NCI-H2107 treated with DMSO at 0.1 percent for 48 hours (cell line): ENCODE data around the gene HPS3.
A peak's percentile ranks its signal among the peaks of the same experiment; 100 is the strongest.
"Not testable (repeated sequence)": the region's sequence is repeated elsewhere in the genome, so short reads cannot be mapped to it uniquely, and the experiment has no call there.

Experiments
- DNase-seq: peaks from one replicate; lab custom pipeline; 2025; ENCODE audit not compliant: unreplicated experiment; lab: John Stamatoyannopoulos, UW

The HPS3 gene

DNA sequence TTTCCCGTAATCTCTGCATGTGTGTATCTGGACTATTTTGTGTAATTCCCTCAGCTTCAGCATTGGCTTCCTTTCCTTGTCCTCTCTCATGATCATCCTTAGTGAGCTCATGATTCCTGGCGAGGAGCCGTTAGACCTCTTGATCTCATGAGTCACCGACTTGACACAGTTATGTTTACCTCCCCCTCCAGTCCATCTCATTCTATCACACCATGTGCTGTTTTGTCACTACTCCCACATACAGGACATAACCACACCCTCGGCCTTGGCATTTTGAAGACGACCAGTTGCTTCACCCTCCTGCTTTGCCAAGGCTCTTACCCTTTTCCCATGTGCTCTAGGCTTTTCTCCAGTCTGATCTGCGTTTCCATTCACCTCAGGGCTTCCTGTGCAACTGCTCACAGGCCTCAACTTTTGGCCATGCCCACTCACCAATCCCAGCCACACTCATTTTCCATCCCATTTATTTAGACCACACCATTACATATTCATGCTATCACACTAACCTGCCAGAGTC, 50.7 kb downstream of the HPS3 start:
- no peak for DNase-seq

DNA sequence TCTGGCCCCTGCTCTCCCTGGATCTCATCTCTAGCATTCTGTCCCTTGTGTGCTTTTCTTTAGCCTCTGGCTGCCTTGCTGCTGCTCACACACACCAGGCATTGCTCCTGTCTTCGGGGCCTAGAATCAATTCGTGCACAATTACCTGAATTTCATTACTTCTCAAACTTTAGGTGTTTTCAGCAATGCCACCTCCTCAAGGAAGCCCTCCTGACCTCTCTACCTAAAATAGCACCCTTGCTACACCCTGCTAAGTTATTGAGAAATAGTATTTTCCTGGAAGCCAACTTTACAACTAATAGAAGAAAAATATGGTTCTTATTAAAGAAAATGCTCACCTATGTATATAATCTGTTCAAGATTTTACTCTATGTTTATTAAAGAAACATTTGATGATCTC, 51.7 kb downstream of the HPS3 start:
- no peak for DNase-seq

DNA sequence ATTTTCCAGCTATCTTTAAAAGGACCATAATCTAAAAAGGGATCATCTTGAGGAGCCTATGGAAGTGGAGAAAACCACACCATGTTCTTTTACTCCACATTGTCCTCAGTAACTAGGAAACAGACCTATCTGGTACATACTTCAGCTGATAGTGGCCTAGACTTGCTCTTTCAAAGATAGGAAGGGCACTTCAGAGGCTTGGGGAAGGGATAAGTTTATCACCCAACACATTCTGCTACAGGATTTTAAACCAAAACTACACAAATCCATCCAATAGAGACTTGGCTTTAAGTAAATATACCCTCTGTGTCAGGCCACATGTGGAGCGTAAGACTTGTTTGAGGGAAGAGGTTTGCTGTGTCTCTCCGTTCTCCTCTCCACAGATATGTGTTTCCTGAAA, 56.8 kb downstream of the HPS3 start:
- no peak for DNase-seq

DNA sequence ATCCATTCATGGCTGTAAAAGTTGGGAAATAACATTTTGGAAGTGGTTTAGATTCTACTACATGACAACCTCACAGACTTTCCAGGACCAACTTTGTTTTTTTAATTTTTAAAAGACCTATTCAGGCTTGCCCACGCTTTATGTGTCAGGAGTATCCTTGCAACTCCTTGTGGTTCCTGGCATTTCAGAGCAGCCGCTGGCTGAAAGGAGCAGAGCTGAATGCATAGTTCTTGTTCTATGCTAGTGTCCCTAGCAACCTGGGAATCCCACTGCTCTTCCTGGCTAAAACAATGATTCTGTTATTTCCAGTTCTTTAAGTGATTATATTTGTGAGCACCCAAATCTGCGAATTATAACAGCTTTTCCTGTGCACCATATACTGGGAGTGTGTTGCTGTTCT, 57.3 kb downstream of the HPS3 start:
- DNase-seq: no peak

DNA sequence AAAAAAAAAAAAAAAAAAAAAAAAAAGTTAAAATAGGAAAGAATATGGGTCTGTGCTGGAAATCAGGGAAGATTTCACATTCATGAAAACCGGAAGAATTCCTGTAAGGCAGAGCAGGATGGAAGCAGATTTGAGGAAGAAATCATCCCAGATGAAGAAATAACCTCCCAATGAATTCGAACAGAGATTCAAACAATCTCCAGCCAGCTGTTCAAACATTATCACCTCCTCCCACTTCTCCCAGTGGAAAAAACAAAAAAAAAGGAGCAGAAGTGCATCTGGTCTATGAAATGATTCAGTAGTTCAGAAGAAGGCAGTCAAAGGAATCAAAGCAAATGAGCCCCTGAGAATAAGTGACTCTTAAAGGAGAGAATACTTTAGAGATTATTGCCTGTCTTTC, 59.1 kb downstream of the HPS3 start:
- DNase-seq: no peak

DNA sequence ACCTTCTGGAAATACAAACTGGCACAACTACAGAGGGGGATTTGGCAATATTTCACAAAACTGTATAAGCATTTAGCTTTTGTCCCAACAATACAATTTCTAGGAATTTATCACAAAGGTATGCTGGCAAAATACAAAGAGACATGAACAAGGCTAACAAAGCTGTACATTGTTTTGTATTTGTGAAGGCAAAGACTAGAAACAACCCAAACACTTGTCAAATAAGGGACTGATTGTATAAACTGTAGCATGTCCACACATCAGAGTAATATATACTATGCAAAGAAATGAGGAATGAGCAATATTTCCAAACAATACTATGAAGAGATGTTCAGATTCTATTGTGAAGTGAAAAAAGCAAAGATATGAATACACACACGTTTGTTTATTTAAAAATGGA, 65.8 kb downstream of the HPS3 start:
- no peak for DNase-seq

DNA sequence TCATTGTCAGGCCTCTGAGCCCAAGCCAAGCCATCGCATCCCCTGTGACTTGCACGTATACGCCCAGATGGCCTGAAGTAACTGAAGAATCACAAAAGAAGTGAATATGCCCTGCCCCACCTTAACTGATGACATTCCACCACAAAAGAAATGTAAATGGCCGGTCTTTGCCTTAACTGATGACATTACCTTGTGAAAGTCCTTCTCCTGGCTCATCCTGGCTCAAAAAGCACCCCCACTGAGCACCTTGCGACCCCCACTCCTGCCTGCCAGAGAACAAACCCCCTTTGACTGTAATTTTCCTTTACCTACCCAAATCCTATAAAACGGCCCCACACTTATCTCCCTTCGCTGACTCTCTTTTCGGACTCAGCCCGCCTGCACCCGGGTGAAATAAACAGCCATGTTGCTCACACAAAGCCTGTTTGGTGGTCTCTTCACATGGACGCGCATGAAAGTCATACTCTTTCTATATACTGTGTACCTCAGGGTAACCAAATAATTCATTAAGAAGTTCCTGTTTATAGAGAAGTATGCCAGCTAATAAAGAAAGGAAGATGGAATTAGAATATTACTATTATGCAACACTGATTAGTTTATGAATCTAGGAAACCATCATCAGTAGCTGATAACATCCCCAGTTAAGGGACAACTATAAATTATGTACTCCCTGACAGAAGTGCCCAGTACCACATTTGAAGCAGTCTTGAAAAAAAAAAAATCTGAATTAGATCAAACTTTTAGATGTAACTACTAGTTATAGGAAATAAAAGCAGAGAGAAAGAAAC, 67.6 kb downstream of the HPS3 start:
- not testable (repeated sequence) for DNase-seq

DNA sequence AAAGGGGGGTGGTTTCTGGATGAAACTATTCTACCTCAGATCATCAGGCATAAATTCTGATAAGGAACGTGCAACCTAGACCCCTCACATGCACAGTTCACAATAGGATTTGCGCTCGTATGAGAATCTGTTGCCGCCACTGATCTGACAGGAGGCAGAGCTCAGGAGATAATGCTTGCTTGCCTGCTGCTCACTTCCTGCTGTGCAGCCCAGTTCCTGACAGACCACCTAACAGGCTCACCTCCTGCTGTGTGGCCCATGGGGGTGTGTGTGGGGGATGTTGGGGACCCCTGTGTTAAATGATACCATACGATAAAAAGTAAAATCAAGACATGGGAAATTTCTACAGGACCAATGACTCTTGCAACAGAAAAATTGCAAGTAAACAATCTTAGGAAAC, 68.2 kb downstream of the HPS3 start:
- no peak for DNase-seq

DNA sequence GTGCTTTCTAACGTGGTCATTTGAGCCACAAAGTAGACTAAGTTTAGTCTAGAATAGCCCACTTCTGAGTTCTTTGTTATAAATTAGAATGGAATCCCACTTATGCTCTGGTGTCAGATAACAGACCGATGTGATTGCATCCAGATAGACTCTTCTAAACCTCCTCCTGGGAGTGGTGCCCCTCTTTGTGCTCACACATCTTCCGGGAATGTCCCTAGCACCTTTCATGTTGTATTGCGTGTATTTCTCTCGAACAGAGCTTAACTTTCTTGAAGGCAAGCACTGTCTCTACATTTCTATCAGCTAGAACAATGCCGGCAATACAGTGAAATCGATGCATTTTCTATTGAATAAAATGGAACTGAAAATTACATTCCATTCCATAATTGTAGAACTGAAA, 69.2 kb downstream of the HPS3 start:
- peak; percentile 5 for DNase-seq

DNA sequence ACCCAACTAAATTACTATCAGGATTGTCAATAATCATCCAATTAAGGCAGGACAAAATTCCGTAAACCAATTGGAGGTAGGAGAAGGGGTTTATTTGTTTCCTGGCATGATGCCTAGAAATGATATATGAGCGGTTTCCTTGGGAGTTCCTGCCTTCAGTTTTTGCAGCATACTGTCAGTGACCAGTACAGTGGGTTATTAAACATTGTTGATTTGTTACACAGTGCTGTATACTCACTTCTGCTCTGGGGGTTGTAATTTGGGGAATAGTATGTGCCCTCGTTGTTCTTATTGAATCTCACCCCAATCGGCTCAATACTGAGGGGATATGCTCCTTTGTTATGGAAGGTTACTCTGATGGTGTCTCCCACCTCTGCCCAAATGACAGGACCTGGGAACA, 70.0 kb downstream of the HPS3 start:
- peak; percentile 17 for DNase-seq

DNA sequence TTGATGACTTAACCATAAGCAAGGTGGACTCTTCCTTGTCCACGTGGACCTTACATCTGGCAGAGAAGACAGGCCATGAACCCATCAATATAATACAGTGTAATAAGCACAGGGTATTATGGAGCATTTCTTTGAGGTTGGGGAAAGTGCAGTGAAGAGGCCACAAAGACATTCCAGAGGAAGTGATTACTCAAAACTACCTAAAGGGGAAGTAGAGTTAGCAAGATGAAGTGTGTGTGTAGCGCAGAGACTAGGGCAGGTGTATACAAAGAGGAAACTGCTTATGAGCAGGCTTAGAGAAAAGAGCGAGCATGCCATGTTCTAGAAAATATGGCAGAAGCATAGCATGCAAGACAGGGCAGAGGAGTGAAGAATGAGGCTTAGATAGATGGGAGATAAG, 74.3 kb downstream of the HPS3 start:
- DNase-seq: no peak

DNA sequence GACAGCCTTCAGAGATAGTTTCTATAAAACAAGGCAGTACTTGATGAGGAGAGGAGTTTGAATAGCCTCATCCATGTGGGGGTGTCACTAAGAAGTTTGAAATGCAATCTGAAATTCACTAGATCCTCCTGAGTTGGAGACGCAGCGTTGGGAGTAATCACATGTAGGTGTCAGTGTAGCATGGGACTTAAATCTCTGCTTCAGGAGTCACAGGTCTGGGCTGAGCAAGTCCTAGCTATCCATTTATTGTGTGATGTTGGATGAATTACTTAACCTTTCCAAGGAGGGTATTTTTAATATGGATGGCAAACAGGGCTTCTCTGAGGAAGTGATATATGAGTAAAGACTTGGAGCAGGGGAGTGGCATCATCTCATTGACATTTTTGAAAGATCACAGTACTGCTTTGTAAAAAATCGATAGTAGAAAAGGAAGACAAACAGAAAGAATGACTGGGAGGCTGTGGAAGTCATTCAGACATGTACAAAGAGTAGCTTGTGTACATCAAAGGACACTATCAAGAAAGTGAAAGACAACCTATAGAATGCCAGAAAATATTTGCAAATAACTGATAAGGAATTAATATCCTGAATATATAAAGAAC, 75.1 kb downstream of the HPS3 start:
- no peak for DNase-seq

DNA sequence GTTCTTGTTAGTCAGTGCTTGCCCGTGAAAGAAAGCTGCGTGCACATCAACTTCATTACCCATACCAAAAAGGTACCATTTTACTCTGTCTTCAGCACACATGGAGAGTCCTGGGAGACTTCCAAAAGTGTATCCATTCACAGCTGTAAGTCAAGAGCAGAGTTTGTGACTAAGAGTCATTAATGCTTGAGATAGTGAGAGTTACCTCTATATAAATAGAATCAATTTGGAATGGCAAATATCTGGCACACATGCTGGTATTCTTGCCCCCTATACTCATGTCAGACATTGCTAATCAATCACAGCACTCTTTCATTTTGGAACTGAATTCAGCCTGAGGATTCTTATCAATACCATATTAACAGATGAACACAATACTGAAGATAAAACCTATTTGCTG, 78.0 kb downstream of the HPS3 start:
- no peak for DNase-seq

DNA sequence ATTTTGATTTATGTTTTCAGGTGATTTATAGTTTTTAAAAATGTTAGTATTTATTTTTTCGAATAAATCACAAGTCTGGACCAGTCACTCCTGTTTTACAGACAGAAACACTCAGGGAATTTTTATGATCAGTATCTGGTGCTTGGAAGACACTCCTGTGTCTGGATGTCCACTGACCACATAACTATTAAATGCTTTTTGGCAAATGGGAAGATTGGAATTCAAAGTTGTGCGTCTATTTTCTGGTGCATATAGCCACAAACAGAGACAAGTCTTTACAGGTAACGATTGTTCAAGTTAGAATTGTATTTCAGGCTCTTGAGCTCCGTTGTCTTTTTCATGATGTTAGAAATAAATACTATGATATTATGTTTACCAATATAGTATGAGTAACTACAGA, 80.0 kb downstream of the HPS3 start:
- DNase-seq: no peak

DNA sequence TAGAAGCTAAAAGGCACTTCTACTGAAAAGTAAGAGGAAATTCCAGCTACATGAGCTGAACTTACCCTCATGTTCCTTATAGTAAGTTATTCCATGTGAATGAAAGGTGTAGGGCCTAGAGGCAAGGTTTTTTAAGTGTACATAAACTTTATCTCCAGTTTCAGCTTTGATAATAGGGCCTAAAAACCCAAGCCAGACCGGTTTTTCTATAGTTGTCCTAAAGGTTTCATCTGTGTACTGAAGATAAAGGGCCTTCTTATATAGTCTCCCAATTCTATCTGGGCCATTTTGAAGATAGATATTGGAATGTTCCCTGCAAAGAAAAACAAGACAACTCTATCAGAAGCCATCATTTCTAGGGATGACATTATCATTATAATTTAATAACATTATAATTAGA, 82.9 kb downstream of the HPS3 start:
- DNase-seq: no peak

DNA sequence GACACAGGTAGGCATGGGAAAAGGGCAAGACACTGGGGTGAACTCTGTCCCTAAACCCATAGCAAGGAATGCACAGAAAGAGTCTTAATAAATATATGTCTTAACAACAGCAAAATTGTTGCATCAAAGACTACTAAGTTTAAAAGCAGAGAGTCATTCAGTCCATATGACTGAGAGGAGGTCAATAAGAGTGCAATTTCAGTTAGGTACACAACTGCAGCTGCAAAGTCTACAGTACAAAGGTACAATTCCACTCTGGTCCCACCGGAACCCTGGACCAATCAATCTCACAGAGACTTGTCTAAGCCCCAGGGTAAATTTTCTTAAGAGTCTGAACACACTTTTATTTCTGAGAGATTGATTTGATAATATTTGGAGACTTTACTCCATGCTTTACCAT, 85.3 kb downstream of the HPS3 start:
- DNase-seq: no peak

DNA sequence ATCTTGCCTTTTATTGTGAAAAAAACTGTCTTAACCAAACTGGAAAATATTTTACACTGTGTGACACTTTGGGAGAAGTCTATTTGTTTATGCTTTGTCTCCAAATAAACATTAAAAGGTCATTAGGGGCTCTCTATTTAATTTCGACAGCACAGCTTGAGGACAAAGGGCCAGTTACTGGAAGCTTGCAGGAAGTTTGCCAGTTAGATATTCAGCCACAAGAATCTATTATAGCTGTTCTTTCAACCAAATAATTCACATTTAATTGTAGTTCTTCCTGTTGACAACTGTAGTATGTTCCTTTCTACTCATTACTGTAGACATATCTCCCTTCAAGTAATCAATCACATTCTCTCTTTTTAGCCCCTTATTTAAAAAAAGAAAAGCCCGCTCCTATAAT, 86.1 kb downstream of the HPS3 start:
- DNase-seq: no peak

DNA sequence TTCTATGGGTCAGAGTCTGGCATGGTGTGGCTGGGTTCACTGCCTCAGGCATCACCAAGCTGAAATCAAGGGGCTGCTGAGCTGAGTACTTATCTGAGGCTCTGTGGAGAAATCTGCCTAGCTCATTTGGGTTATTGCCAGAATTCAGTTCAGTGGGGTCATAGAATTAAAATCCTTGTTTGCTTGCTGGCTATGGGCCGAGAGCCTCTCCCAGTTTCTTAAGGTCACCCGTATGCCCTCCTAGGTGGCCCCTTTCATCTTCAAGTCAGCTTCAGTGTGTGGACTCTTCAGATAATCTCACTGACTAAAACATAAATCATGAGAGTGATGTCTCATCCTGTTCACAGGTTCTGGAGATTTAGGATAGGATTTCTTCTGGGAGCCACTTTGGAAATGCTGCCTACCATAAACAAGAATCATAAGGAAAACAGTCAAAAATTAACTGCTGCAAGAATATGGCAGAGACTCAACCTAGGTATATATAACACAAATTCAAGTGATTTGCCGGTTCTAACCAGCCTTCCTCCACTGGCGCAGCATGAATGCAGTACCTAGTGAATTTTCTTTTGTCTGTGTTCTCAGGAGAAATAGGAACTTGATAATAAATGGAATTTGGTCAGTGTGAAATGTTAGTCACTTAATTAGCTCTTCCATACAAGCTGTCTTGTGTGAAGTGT, 86.9 kb downstream of the HPS3 start:
- no peak for DNase-seq

DNA sequence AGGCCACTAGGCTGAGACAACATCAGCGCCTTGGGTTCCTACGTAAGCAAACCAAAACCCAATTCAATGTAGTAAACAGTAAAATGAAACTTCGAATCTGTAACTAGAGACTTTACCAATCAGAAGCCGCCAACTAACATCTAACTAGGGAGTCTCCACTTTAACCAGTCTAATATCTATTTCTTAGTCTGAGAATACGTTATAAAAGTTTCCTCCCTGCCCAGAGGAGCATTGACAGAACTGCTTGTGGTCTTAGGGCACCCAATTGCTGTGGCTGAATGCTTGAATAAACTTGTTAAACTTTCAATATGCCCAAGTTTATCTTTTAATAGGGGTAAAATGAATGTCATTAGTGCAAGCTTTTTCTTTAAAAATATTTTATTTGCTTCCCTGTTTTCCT, 87.9 kb downstream of the HPS3 start:
- no peak for DNase-seq

DNA sequence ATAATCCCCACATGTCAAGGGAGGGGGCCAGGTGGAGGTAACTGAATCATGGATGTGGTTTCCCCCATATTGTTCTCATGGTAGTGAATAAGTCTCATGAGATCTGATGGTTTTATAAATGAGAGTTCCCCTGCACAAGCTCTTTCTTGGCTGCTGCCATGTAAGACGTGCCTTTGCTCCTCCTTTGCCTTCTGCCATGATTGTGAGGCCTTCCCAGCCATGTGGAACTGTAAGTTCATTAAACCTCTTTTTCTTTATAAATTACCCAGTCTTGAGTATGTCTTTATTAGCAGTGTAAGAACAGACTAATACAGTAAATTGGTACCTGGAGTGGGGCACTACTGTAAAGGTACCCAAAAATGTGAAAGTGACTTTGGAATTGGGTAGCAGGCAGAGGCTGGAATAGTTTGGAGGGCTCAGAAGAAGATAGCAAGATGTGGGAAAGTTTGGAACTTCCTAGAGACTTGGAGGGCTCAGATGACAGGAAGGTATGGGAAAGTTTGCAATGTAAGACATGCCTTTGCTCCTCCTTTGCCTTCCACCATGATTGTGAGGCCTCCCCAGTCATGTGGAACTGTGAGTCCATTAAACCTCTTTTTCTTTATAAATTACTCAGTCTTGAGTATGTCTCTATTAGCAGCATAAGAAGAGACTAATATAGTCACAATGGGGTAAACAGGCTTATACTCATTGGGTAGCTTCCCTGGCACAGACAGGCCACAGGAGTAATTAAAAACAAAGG, 90.1 kb downstream of the HPS3 start:
- DNase-seq: not testable (repeated sequence)

DNA sequence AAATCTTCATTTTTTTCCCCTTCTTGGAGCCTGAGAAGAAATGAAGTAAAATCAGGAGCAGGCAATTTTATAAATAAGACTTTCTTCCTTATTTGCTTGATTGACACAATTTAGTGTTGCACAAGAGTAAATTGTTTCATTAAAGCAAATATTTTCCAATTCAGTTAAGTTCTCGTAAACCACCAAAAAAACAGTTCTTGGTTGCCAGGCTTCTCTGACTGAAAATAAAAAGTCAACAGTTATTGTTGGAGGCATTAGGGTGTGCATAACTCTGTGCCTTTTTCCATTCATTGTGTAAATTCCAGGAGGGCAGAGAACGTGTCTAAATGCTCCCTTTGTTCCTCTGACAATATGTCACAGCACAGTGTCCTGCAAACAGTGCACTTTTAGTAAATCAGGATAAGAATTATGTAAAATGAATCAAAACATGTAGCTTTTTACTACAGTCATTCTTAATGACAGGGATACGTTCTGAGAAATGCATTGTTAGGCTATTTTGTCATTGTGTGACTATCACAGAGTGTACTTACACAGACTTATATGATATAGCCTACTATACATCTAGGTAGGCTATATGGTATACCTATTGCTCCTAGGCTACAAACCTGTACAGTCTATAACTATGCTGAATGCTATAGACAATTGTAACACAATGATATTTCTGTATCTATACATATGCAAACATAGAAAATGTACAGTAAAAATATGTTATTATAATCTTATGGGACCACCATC, 92.5 kb downstream of the HPS3 start, which contains the start of gene CP:
CP (minus strand) TSS at position 47 of the 735 bp plus-strand sequence; CDS start at position 10, 37 bp downstream.
- DNase-seq: no peak
